ENCODE measurements around the gene FBXO45.

DNA sequence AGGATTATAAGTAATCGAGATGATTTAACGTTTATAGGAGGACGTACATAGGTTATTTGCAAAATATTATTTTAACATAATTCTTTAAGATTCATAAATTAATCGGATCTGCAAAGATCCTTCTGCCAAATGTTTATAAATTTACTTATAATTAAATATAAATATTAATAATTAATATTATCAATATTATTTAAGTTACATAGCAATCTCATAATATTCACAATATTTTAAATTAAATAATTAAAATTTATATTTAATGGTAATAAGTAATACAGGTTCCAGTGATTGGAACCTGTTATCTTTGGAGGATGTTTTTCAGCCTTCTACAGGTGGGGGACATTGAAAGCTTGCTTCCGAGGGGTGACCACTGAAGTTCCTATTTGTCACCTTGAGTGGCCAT, 16.2 kb upstream of the FBXO45 start:
- no peak for TF ChIP-seq POLR2A (IDR thresholded peaks at IDR 0.05; ENCODE audit: low read depth, low read length)
- no peak for TF ChIP-seq POLR2AphosphoS5 (IDR thresholded peaks at IDR 0.05; ENCODE audit: low read depth, low read length)

All from GM12892 (cell line).